ENCODE measurements around the gene TRAPPC12.
A peak's percentile ranks its signal among the peaks of the same experiment; 100 is the strongest.

The TRAPPC12 gene

DNA sequence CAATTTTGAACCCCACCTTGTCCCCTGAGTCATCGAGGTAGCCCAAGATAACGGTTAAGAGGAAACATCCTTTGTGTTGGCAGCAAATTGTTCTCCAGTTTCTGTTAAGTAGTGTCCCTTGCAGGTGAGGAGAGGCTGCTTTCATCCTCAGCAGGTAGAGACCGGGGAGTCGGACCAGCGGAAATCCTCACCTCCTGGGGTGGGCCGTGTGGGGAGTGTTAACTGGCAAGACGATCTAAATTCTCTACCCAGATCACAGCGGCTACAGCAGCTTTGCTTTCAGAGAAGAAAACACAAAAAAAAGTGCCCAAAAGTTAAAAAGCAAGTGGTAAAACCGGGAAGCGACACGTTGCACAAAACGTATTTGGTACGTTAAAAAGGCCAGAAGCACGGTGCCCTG, 76.6 kb downstream of the TRAPPC12 start:
- no peak for DNase-seq (ENCODE audit: low spot score)

DNA sequence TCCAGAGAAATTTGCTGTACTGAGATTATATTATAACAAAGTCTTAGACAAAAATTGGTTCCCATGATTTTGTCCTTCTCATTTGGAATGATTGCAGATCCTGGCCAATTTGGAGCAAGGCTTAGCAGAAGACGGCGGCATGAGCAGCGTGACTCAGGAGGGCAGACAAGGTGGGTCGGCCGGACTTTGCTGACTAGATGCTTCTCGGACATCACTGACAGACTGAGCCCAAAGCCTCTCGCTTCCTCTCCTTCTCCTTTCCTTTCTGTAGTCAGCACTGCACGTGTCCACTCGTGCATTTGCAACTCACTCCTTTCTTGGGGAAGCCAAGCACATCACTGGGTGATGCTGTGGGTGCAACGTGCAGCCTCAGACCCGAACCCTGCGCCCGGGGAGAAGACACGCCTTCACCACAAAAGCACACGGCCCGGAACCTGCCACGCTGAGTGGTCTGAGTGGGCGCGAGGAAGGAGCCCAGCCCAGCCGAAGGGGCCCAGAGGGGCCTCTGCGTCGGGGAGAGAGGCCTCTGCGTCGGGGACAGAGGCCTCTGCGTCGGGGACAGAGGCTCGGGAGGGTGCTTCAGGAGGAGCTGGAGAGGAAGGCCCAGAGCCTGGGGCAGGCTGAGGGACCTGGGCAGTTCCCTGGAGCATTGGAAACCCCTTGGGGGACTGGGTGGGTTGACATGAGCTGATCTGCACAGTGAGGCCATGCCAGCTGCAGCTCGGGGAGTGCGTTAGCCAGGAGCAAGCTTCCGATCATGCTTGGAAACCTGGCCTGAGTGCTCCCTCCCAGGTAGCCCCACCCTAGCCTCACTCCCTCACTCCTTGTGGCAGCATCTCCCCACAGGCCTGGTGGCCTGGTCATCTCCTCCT, 78.3 kb downstream of the TRAPPC12 start:
- no peak for DNase-seq (ENCODE audit: low spot score)

DNA sequence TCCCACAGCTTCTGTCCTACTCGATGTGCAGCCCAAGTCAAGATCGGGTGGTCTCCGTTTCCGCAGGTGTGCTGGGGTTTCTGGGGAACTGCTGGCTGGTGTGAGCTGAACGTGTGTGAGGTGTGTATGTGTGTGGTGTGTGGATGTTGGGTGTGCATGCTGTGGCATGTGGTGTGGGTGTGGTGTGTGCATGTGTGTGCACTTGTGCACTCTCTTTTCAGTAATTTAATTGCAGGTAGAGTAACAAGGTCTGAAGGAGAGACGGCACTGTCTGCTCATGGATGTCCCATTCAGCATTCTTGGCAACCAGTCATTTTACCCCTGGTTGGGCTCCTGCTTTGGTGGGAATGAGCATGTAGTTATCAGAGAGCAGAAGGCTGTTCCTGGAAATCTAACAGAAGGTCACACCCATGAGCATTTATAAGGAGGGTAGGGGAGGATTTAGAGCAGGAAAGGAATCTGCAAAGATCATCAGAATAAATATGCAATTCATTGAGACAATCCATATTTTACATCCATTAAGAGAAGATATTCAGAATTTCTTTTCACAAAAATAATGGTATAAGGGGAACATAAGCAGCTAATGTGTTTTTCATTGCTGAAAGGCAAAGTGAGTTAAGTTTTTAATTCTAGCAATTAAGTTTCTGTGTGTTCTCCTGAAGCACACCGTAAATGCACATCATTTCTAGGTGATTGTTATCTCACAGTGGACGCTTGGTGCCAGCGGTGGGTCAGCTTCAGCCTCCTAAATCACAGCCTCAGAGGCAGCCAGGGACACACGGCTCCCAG, 79.1 kb downstream of the TRAPPC12 start:
- no peak for DNase-seq (ENCODE audit: low spot score)

DNA sequence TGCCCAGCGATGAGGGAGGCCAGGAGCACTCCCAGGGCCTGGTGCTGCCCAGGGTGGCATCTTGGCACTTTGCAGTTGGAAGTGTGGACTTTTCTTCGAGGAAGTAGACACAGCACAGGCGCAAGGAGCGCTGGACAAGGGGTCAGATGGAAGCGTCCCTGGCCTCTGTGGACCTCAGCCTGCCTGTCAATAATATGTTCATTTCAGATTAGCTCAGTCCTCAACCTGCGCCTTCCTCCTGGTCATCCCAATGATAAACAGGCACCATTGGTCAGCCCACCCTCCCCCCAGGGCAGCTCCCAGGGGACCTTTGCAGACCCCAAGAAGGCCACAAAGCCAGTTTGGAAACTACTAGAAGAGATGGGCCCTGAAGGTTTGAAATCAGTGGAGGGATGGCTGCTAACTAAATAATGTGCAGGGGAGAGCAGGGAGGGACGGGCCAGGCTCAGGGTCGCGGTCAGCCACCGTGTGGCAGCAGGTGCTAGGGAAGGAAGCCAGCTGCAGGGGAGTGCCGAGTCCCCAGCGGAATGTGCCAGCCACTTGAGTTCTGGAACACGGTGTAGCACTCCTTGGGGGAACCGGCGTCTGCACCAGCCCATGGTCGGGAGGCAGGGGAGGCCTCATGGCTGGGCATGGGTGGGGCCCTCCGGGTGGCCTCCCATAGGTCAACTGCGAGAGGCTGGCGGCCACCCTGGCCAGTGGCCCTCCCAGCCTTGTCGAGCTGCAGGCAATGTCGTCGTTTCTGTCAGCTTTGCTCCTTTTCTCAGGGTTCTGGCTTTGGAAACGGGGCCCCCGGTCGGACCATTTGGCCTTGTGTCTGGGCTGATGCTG, 79.9 kb downstream of the TRAPPC12 start:
- no peak for DNase-seq (ENCODE audit: low spot score)

DNA sequence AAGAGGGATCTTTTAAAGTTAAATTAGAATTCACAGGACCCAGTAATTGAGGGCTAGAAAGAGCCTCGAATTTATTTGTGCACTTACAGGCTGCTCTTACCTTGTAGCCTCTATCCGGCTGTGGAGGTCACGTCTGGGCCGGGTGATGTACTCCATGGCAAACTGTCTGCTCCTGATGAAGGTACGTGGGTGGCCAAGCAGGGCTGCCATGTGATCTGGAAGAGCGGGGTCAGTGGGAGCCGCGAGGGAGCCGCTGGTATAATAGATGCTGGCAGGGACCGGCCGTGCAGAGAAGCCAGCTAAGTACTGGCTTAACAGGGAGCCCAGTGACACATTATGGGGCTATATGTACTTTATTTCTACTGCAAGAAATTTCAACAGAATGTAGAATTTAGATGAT, 80.7 kb downstream of the TRAPPC12 start:
- no peak for DNase-seq (ENCODE audit: low spot score)

DNA sequence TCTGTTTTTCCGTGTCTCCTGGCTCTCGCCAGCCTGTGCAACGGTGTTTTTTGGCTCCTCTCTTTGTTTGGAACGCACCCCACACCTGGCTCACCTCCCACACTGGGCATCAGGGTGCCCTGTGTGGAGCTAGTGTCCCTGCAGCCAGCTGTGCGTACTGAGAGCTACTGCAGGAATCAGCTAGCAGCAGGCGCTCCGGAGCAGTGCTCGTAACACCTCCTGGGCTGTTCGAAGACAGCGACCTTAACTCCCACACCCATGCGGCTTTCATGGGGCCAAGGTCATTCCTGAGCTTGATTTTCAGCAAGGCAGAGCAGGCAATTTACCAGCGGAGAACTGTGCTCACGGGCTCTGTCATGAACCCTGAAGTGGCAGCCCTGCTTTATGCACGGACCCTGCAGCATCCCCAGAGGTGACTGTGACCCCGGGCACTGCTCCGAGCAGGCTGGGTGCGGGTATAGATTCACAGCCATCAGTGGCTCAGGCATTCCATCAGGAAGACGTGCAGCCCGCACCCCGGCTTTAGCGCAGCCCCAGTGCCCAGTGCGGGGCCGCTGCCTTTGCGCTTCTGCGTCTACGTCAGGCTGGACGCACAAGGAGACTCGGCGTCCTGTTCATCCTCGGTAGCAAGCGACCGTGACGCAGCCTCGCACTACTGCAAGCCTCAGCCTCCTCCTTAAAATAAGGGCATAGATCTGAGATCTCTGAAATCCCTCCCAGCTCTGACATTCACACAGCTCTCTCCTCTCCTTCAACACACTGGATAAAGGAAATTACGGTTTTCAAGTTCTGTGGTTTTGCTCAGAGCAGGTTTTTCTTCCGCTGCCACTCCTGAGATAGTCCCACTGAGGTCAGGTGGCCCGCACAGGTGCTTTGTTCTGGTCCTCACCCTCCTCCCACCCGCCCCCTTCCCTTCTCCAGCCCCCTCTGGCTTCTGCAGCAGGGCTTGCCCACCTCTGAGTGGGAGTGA, 81.6 kb downstream of the TRAPPC12 start:
- no peak for DNase-seq (ENCODE audit: low spot score)

DNA sequence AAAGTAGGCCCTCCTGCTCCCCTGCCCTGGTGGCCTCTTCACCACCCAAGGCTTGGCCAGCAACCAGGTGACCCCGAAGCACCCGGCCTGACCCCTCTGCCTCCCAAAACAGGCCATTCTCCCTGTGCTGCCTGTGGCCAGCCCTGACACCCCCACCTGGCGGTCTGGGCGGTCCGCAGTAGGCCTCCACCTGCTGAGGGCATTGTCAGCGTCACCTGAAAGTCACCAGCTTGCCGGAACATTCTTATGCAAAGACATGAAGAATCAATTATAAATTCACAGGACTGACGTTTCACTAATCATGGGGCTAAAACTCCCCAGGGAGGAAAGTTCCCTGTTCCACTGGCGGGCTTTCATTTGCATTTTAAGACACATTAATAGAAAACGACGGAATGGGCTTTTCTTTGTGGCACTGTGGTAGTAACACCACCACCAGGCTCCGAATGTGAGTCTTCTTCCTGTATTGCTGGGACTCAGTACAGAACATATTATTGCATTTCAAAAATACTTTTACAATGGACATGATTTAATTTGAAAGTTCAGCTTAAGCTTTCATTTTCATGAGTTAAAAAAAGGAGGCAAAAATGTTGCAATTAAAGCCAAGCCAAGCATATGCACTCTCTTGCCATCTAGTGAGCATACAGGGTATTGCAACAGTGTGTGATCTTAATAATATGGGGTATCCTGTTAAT, 82.5 kb downstream of the TRAPPC12 start:
- peak; percentile 36 for DNase-seq (ENCODE audit: low spot score)

DNA sequence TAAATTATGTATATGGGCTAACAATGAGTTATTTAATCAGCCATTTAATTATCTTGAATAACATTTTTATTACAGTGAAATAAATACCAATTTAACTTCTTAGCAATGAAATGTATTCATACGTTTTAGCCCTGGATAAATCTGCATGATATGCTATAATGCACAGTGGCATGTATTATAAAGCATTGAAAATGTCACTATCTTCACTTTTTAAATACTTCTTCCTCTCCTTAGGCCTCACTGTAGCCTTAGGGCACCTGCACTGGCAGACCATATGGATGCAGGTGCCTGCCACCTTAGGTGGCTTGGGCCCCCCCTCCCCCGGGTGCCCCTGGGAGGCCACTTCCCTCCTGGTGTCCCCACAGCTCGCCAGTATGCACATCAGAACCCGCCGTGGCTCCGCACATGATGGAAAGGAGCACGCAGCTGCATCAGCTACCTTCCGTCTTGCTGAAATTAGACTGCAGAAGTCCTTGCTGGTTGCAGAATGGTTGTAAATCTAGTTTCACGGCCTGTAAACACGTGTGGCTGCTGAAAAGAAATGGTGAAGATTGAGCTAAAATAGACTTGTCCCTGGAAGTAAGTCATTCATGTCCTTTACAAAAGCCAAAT, 83.1 kb downstream of the TRAPPC12 start:
- no peak for DNase-seq (ENCODE audit: low spot score)

DNA sequence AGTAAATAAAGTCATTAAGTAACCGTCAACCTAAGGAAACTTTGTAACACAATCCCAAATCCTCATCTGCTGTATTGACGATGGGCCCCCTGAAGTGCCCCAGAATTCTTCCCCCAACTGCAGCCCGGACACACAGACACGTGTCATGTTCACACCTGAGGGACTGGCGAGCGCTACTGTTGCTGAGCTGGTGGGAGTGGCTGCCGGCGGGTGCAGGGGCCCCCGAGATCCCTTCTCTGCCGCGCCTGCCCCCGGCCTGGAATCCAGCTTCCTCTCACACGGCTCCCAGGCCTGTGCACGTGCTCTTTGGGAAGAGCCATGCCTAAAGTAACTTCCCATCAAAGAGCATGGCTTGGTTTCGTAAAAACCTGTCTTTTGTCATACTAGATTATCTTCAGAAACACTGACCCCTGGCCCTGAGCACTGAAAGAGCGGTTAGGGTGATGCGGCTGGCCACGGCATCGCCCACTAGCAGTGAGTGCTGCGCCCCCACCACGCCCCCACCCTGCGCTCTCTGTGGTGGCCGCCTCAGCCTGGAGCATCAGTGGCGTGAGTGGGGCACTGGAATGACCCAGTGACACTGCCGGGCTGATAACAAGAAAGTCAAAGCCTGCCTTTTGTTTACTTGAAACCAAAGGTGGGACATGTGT, 83.8 kb downstream of the TRAPPC12 start:
- no peak for DNase-seq (ENCODE audit: low spot score)

DNA sequence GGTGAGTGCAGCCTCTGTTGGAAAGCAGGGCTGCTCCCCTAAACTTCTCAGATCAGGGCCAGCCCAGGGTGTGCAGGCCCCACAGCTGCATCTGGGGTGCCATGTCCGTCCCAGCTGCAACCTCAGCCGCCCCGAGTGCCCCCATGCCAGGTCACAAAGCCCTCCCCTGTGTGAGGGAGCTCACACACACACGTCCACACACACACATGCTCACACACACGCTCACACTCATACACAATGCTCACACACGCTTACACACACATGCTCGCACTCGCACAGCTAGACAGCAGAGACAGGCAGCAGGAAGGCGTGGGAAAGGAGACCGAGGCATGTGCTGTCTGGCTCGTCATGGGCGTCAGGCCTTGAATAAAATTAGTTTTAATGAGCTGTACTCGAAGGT, 84.5 kb downstream of the TRAPPC12 start:
- no peak for DNase-seq (ENCODE audit: low spot score)

DNA sequence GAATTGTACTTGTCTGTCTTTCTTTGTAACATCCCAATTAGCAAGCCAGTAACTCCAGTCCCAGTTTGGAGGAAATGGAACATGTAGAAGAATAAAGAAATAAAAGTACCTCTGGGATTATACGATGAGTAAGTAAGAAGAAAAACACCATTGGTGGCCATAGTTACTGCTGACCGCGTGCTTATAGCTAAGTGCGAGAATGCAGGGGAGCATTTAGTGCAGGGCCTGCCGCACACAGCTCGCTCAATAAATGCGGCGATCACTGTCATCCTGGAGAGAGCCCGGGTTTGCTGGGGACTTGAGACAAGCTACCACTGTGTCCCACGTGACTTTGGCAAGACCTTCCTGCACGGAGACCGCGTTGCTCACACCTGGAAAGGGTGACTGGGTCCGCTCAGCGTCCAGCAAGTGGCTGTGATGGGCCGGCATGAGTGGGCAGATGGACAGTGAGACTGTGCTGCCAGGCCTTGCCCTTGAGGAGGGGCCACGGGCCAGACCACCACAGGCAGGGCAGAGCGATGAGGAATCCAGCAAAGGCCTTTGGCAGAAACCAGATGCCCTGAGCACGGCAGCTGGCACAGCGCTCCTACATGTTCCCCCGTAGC, 85.0 kb downstream of the TRAPPC12 start:
- no peak for DNase-seq (ENCODE audit: low spot score)

DNA sequence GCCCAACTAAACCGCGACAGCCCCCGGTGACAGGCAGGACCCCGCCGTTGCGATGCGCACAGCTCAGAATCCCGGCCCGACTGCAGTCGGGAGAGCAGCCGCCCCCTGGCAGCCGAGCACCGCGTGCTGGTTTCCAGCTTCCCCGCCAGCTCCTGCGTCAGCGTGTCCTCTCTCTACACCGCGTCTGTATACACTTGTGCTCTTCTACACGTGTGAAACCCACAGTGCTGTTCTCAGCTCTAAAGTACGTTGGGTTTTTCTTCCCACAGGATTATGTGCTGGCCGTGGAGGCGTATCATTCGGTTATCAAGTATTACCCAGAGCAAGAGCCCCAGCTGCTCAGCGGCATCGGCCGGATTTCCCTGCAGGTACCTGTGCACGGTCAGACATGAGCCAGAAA, 85.8 kb downstream of the TRAPPC12 start:
- DNase-seq (ENCODE audit: low spot score), result no peak

DNA sequence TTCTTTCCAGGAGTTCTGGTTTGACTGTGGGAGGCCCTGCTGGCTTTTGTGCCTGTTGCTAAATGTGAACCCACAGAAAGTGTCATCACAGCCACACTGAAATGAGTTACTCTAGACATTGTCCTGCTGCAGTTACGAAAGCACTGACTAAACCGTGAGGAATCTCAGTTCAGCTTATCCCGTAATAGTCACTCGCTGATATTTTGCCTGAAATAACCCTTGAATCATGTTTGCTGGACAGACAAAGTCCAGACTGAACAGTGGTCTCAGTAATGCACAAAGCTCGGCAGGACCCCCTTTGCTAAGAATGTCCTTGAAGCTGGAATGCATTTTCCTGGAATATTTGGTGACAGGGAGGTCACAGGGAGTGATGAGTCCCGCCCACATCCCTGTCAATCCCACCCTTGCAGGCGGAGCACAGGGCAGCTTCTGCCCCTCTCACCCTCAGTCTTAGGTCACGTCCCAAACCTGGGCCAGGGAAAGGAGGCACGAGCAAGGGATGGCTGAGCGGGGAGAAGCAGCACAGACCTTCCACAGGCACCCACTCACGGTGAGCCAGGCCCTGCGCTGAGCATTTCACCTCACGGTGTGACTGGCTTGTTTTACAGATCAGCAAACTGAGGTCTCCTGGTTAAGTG, 86.5 kb downstream of the TRAPPC12 start:
- DNase-seq (ENCODE audit: low spot score), result no peak

DNA sequence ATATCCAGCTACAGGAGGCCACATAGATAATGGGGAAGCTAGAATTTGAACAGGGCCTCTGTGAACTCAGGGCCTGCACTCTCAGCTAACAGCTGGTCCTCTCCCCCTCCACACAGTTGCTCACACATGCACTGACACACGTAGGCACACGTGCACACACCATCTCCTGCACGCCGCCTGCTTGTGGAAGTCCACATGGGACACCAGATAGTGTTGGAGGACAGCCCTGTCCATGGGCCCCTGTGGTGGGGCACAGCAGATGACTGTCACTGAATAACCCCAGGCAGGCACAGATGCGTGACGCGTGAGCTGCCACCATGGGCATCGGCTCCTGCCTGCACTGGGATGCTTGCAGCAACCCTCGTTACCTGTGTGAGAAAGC, 87.0 kb downstream of the TRAPPC12 start:
- DNase-seq (ENCODE audit: low spot score), result no peak

DNA sequence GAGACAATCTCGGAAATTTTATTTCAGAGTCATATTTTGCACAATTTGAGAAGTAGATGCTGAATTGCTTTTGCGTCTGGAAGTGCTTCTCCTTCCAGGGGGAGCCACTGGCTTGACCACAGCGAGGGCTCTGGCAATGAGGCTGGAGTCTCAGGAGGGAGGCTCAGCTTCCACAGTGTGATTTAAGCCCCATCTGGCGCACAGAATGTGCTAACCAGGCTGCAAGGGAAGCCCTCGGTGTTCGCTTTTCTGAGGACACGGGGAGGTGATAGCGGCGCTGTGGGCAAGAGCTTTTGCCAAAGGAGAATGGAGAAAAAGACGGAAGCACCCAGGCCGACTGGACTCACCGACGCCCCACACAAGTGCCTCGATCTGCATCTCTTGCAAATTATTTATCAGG, 87.5 kb downstream of the TRAPPC12 start:
- DNase-seq (ENCODE audit: low spot score), result no peak

DNA sequence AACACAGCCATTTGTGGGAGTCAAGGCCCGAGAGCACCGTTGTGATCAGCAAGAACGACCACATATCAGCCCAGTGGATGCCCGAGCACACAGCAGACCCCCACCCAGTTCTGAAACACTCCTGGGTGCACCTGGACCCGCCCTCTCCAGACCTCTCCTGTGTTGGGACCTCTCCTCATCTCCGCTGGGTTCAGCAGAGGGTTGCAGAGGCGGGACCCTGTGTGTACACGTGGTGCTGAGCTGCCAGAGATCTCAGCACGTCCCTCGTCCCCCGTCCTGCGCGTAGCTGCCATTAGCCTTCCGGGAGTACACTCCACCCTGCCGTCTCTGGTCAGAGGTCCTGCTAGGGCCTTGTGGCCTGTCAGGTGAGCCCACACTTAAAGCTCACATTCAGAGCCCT, 88.2 kb downstream of the TRAPPC12 start:
- DNase-seq (ENCODE audit: low spot score), result no peak

DNA sequence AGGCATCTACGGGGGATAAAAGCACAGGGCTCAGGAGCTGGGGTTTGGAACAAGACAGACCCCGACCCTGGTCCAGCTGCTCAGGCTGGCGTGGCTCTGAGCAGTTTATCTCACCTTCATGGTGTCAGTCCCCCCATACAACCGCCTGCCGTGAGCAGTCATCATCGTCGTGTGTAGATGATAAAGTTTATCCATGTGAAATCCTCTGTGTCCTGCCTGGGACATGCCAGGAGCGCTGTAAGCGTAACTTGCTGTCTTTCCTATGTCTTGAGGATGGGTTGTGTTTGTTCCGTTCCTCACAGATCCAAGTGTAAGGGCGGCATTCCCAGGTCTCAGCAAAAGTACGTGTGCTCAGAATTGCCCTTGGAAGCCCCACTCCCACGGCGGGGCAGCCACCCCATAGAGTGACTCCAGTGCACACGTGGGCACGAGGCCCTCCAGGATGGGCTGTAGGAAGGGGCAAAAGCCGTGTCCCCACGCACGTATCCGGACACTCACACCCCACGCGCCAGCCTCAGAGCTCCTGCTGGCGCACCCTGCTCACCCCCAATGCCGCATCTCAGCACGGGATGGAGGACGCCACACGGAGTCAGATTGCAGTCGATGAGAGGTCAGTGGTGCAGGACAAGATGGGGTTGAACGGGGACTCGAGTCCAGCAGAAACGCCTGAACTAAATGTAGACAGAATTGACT, 88.9 kb downstream of the TRAPPC12 start:
- DNase-seq (ENCODE audit: low spot score), result no peak

DNA sequence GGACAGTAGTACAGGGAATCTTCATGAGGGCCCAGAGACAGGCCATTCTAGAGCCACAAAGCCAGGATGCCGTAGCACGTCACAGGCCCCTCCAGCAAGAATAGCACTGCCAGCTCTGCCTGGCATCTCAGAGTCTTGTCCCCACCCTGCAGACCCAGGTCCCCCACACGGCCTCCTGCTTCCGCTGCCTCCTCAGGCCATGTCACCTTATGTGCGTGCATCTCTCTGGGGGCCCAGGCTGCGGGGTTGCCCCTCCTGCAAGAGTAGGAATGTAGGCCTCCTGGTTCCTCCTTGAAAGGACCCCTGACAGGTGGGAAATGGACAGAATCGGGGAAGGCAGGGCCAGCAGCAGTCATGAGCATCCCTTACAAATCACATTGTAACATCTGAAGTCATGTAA, 90.0 kb downstream of the TRAPPC12 start:
- no peak for DNase-seq (ENCODE audit: low spot score)
